ENCODE measurements around the gene ANKRD34A. TPM values are rescaled to one million over a fixed set of nuclear protein-coding genes. Genes with fewer than 3 reads are reported as not detected.
A peak's percentile ranks its signal among the peaks of the same experiment; 100 is the strongest.

Gene ANKRD34A
- total and polyA plus RNA-seq, 3 donors from 2014 or later: 0.31 to 0.51 (median 0.43) TPM

DNA sequence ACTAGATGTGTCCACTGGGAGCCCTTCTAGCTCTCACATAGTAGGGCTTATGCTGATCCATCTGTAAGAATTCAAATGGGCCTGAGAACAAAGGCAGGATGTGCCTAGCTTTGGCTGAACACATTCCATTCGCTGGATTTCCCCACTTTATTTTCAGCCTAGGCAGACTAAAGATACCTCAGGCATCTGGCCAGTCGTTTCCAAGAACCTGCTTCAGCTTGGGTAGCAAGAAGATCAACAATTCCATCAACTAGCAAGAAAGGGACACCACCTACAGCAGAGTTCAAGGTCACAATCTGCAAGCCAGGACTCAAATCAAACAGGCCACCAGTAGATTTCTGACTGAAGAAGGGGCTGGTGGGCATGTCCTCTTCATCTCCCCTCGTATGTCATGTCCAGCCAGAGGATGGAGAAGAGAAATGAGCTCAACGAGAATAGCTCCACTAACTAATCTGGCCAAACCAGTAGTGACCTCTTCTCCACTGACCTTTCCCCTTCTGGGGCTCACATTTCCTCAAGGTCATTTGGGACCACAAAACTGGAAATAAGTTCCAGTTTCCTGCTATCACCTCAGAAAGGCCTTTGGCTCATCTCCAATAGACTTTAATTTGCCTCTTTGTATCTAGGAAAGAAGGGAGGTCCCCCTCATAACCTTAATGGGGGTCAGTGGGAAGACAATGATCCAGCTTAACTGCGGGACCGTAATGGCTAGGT is 17.8 kb upstream of the ANKRD34A start:
- H3K9me3 ChIP-seq: no peaks in the 10 kb centered on the region
- no peaks in the 10 kb centered on the region for H3K36me3 ChIP-seq (ENCODE audit: low read depth, missing control alignments)
- peaks cover 34% of the 10 kb centered on the region for H3K4me1 ChIP-seq
- intact Hi-C loops (cut with DNase I; ENCODE audit: low total_unique reads): no loop called here
- DNase-seq: no peak
- 60 to 62% methylated on average over 6 of the region's 6 CpGs for WGBS, 2 donors
- H3K27ac ChIP-seq: peak overlapping the region; percentile 14 to 90
- no peak overlapping the region for H3K4me3 ChIP-seq
- no peaks in the 10 kb centered on the region for H3K27me3 ChIP-seq
- no peak for TF ChIP-seq POLR2A (IDR thresholded peaks at IDR 0.05)
- TF ChIP-seq, protein P1, sequence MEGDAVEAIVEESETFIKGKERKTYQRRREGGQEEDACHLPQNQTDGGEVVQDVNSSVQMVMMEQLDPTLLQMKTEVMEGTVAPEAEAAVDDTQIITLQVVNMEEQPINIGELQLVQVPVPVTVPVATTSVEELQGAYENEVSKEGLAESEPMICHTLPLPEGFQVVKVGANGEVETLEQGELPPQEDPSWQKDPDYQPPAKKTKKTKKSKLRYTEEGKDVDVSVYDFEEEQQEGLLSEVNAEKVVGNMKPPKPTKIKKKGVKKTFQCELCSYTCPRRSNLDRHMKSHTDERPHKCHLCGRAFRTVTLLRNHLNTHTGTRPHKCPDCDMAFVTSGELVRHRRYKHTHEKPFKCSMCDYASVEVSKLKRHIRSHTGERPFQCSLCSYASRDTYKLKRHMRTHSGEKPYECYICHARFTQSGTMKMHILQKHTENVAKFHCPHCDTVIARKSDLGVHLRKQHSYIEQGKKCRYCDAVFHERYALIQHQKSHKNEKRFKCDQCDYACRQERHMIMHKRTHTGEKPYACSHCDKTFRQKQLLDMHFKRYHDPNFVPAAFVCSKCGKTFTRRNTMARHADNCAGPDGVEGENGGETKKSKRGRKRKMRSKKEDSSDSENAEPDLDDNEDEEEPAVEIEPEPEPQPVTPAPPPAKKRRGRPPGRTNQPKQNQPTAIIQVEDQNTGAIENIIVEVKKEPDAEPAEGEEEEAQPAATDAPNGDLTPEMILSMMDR (IDR thresholded peaks at IDR 0.05): no peak

DNA sequence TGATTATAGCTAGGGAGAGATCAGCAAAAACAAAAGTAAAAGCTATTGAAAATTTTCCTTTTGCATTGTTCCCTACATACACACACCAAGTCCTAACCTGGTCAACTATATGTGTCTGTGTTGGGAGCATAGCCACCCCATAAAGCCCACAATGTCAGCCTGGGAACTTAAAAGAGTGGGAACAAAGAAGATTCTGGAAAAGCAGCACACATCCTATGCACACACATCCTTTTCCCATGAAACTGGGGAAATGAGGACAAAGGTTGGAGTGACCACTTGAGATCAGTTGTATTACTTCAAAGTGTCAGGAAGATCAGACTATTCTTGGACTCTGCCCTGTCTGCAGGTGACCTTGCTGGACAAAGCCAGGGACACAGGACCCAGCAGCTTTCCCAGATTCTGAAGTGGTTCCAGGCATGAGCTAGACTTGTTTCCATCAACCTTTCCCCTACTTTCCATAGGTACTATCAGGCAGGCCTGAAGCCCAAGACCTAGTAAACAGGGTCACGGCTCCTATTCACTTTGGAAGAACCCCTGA is 16.2 kb upstream of the ANKRD34A start:
- peaks cover 34% of the 10 kb centered on the region for H3K4me1 ChIP-seq
- WGBS, 2 donors: 61 to 93% methylated on average over 1 of the region's 1 CpG
- H3K27ac ChIP-seq: peak overlapping the region; percentile 90 to 96
- intact Hi-C loops (cut with DNase I; ENCODE audit: low total_unique reads): no loop called here
- H3K27me3 ChIP-seq: no peaks in the 10 kb centered on the region
- H3K36me3 ChIP-seq (ENCODE audit: low read depth, missing control alignments): no peaks in the 10 kb centered on the region
- TF ChIP-seq, protein P1 (IDR thresholded peaks at IDR 0.05): no peak
- no peak for DNase-seq
- H3K9me3 ChIP-seq: no peaks in the 10 kb centered on the region
- no peak overlapping the region for H3K4me3 ChIP-seq

DNA sequence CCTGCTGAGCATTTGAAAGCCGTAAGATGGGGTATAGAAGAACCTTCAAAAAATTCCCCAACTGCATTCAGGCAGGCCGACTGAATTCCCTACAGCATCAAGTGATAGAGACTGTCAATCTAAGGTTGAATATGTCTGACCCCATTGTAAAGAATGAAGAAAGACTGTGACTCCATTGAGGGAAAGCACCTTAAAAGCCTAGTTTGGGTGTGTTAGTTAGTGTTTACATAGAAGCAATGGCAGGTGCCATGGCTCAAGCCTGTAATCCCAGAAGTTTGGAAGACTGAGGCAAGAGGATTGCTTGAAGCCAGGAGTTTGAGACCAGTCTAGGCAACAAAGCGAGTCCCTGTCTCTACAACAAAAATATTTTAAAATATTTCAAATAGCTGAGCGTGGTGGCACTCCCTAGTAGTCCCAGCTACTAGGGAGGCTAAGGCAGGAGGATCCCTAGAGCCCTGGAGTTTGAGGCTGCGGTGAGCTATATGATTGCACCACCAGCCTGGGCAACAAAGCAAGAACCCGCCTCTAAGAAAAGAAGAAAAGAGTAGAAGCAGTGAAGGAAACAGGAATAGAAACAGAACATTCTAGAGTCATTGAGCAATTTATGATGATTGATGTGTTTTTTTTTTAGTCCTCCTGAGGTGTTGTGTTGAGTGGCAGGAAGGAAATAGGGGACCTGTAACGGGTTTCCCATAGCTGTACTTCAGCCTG is 15.5 kb upstream of the ANKRD34A start:
- H3K4me1 ChIP-seq: peaks cover 30% of the 10 kb centered on the region
- H3K27me3 ChIP-seq: no peaks in the 10 kb centered on the region
- 51 to 54% methylated on average over 7 of the region's 7 CpGs for WGBS, 2 donors
- H3K4me3 ChIP-seq: no peak overlapping the region
- no peak for DNase-seq
- H3K36me3 ChIP-seq (ENCODE audit: low read depth, missing control alignments): no peaks in the 10 kb centered on the region
- no peaks in the 10 kb centered on the region for H3K9me3 ChIP-seq
- TF ChIP-seq, protein P1 (IDR thresholded peaks at IDR 0.05): no peak
- TF ChIP-seq POLR2A (IDR thresholded peaks at IDR 0.05): no peak
- H3K27ac ChIP-seq: peak overlapping the region; percentile 90 to 96
- intact Hi-C loops (cut with DNase I; ENCODE audit: low total_unique reads): no loop called here

DNA sequence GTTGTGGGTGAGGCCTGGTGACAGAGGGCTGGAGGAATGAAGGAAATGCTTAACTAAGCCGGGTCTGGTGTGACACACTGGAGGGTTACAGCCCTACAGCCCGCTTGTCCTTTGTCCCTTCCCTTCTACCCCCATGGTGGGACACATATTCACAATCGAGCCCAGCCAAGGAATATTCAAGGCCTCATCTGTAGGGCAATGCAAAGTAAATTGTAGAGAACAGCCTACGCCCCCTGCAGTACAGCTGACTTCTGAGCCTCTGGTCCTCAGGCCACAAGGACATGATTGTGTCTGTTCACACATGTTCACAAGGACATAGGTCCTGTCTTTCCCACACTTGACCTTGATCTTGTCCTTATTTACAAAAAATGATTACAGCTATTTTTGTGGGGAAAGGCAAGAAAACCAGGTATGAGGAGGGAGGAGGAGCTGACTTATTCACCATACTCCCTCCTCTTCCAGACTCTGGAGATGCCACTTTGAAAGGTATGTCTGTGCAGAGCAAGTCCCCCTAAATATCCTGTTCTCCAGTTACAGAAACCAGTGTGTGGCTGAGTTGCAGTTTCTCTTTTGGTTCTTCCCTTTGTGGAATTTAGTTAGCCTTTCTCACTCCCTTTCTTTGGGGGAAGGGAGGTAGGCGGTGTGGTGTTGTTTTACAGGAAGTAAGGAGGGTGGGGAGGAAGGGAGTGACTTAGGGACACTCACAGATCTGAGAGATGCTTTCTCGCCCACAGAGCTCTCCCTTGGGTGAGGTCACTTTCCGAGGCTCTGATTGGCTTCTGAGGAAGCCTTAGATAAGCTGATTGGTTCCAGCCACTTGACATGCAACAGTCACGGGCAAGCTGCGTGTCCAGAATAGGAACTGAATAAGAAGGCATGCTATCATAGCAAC is 14.7 kb upstream of the ANKRD34A start:
- Histone ChIP-seq H3K4me3 (no peak overlapping the region), H3K27ac (peak overlapping the region; percentile 90 to 96), H3K4me1 (peaks cover 29% of the 10 kb centered on the region), H3K27me3 (no peaks in the 10 kb centered on the region), H3K36me3 (ENCODE audit: low read depth, missing control alignments) (no peaks in the 10 kb centered on the region), H3K9me3 (no peaks in the 10 kb centered on the region)
- peak; percentile 97 for DNase-seq
- intact Hi-C loops (cut with DNase I; ENCODE audit: low total_unique reads): no loop called here
- TF ChIP-seq POLR2A (IDR thresholded peaks at IDR 0.05): peak; percentile 17
- TF ChIP-seq, protein P1 (IDR thresholded peaks at IDR 0.05): peak in 2 of 3 experiments; percentile 12 to 24
- WGBS, 2 donors: 26 to 27% methylated on average over 9 of the region's 9 CpGs
